ENCODE results near the gene SLC8A3.

Gene SLC8A3

DNA sequence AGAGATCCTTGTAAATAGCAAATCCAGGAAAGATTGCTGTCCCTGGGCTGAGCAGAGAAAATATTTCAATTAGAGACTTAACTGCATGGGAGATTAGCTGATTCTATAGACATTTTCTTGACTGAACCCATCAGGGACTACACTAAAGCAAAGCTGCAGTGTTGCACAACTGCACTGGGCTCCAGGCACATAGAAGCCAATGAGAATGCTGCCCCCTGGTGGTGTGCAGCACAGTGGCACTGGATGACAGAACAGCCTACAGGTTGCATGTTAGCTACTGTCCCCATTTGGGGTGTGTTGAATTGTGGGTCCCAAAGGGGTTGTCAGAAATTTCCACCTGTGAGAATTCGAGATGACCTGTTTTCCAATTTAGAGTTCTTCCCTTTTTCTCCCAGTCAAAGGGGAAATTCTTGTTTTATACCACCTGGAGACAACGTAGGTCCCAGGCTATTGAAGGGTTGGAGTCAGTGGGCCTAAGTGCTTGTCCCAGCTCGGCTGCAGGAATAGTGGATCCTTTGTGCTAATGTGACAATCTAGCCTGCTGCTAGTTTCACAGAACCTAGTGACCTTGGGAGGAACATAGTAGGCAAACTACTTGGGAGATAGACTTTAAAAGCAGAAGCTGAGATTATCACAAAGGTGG lies 114.7 kb downstream of the SLC8A3 start:
- no peak for TF ChIP-seq JUND (IDR thresholded peaks at IDR 0.05; ENCODE audit: low read depth)
- in situ Hi-C loops (cut with HindIII; ENCODE audit: low pct_unique_long_range_greater_than_20kb, low sequenced_read_pairs), result no loop called here
- DNase-seq (ENCODE audit: low read depth in 1 of 2, low spot score in 1 of 2), result peak; percentile 73 to 86

DNA sequence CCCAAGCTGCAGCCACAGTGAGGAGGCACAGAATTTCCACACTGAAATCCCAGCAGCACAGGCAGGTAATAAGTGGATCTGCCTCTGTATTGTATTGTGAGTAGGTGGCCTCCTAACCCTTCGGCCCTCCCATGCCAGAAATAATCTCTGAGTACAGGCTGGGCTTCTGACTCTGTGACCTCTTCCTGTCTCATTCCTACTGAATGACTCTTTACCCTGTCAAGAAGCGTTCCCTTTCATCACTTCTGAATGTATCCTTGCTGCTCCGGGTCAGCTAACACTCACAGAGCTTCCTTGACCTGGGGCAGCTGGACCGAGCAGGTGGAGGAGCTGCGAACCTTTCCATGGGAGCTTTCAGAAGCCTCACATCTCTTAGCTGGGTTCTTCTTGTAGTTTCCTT lies 119.6 kb downstream of the SLC8A3 start:
- TF ChIP-seq JUND (IDR thresholded peaks at IDR 0.05; ENCODE audit: low read depth), result no peak
- no peak for DNase-seq (ENCODE audit: low read depth in 1 of 2, low spot score in 1 of 2)
- in situ Hi-C loops (cut with HindIII; ENCODE audit: low pct_unique_long_range_greater_than_20kb, low sequenced_read_pairs), result no loop called here

GRCh38 chr14:70067810-70068209 lies 120.9 kb downstream of the SLC8A3 start:
- no peak for DNase-seq (ENCODE audit: low read depth in 1 of 2, low spot score in 1 of 2)

GRCh38 chr14:70064136-70064865 lies 124.5 kb downstream of the SLC8A3 start:
- DNase-seq (ENCODE audit: low read depth in 1 of 2, low spot score in 1 of 2), result no peak
- no peak for TF ChIP-seq JUND (IDR thresholded peaks at IDR 0.05; ENCODE audit: low read depth)
- in situ Hi-C loops (cut with HindIII; ENCODE audit: low pct_unique_long_range_greater_than_20kb, low sequenced_read_pairs), result no loop called here

More at GRCh38 chr14:70067810-70068209, 120.9 kb downstream of the SLC8A3 start:
- TF ChIP-seq JUND (IDR thresholded peaks at IDR 0.05; ENCODE audit: low read depth), result no peak
- in situ Hi-C loops (cut with HindIII; ENCODE audit: low pct_unique_long_range_greater_than_20kb, low sequenced_read_pairs), result no loop called here

GRCh38 chr14:70061108-70061507 lies 127.6 kb downstream of the SLC8A3 start:
- DNase-seq (ENCODE audit: low read depth in 1 of 2, low spot score in 1 of 2), result peak; percentile 27 to 40
- TF ChIP-seq JUND (IDR thresholded peaks at IDR 0.05; ENCODE audit: low read depth), result no peak
- in situ Hi-C loops (cut with HindIII; ENCODE audit: low pct_unique_long_range_greater_than_20kb, low sequenced_read_pairs), result no loop called here

GRCh38 chr14:70059545-70059944 lies 129.2 kb downstream of the SLC8A3 start:
- in situ Hi-C loops (cut with HindIII; ENCODE audit: low pct_unique_long_range_greater_than_20kb, low sequenced_read_pairs), result no loop called here
- no peak for DNase-seq (ENCODE audit: low read depth in 1 of 2, low spot score in 1 of 2)
- no peak for TF ChIP-seq JUND (IDR thresholded peaks at IDR 0.05; ENCODE audit: low read depth)

- no peak for DNase-seq (ENCODE audit: low read depth in 1 of 2, low spot score in 1 of 2)
- no peak for TF ChIP-seq JUND (IDR thresholded peaks at IDR 0.05; ENCODE audit: low read depth)
- in situ Hi-C loops (cut with HindIII; ENCODE audit: low pct_unique_long_range_greater_than_20kb, low sequenced_read_pairs), result no loop called here
Observed at GRCh38 chr14:70057519-70058136, 131.1 kb downstream of the SLC8A3 start.

GRCh38 chr14:70052990-70053389 lies 135.8 kb downstream of the SLC8A3 start:
- in situ Hi-C loops (cut with HindIII; ENCODE audit: low pct_unique_long_range_greater_than_20kb, low sequenced_read_pairs), result no loop called here
- peak; percentile 63 to 82 for DNase-seq (ENCODE audit: low read depth in 1 of 2, low spot score in 1 of 2)
- TF ChIP-seq JUND (IDR thresholded peaks at IDR 0.05; ENCODE audit: low read depth), result no peak

DNA sequence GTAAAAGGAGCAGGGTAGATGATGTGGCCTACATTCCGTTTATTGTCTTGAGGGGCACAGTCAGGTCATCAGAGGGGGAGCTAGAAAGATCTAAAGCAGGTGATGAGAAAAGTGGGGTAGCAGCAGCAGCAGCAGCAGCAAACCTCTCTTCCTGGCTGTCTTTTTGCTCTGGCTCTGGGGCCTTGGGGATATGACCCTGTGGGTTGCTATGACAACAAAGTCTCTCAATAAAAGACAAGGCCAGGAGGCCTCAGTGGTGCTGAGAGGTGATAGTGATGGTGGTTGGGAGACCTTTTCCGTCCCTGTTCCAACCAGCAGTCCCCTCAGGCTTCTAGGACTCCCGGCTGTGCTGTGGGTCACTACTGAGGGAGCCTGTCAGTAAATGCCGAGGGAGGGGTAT lies 138.6 kb downstream of the SLC8A3 start:
- no peak for TF ChIP-seq JUND (IDR thresholded peaks at IDR 0.05; ENCODE audit: low read depth)
- in situ Hi-C loops (cut with HindIII; ENCODE audit: low pct_unique_long_range_greater_than_20kb, low sequenced_read_pairs), result no loop called here
- DNase-seq (ENCODE audit: low read depth in 1 of 2, low spot score in 1 of 2), result no peak

DNA sequence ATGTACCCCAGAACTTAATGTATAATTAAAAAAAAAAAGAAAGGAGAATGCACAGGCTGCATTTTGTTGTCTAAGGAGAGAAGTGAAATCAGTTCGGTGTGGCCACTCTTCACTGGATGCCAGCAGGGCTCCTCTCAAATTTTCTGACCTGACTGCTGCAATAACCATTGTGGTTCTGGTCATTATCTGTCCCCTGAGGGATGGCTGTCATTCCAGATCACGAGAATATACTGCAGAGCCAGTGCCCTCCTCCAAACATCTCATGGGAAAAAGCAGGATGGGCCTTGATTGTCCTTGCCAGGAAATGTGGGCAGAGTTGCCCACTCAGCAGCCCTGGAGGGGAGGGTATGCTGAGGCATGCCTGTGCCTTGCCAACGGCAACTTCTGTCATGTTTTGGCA lies 139.1 kb downstream of the SLC8A3 start:
- in situ Hi-C loops (cut with HindIII; ENCODE audit: low pct_unique_long_range_greater_than_20kb, low sequenced_read_pairs), result no loop called here
- TF ChIP-seq JUND (IDR thresholded peaks at IDR 0.05; ENCODE audit: low read depth), result no peak
- no peak for DNase-seq (ENCODE audit: low read depth in 1 of 2, low spot score in 1 of 2)

DNA sequence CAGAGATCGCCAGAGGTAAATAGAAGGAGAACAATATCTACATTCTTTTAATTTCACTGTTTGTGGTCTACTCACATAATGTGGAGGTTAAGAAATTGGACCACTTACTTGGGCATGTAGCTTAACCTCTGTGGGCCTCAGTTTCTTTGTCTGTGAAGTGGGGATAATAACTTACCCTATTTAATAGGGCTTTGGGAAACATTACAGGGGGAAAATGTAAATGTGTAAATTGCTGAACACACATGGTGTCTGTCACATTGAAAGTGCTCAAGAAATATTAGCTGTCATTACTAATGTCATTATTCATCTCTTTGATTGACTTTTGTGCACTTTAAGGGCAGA lies 140.5 kb downstream of the SLC8A3 start:
- DNase-seq (ENCODE audit: low read depth in 1 of 2, low spot score in 1 of 2), result no peak
- in situ Hi-C loops (cut with HindIII; ENCODE audit: low pct_unique_long_range_greater_than_20kb, low sequenced_read_pairs), result no loop called here
- TF ChIP-seq JUND (IDR thresholded peaks at IDR 0.05; ENCODE audit: low read depth), result no peak

GRCh38 chr14:70047598-70048312 lies 141.0 kb downstream of the SLC8A3 start:
- TF ChIP-seq JUND (IDR thresholded peaks at IDR 0.05; ENCODE audit: low read depth), result no peak
- in situ Hi-C loops (cut with HindIII; ENCODE audit: low pct_unique_long_range_greater_than_20kb, low sequenced_read_pairs), result no loop called here
- DNase-seq (ENCODE audit: low read depth in 1 of 2, low spot score in 1 of 2), result peak in 1 of 2 experiments; percentile 30
